ENCODE results near the gene KLF2. TPM values are rescaled to one million over a fixed set of nuclear protein-coding genes. Genes with fewer than 3 reads are reported as not detected.

KLF2 gene
- total and polyA plus RNA-seq, 10 of the 15 experiments (the other 5 are each of a cell fraction or from before 2014, with no cell fraction given) = 0.16 to 13.7 (median 1.0) TPM

DNA sequence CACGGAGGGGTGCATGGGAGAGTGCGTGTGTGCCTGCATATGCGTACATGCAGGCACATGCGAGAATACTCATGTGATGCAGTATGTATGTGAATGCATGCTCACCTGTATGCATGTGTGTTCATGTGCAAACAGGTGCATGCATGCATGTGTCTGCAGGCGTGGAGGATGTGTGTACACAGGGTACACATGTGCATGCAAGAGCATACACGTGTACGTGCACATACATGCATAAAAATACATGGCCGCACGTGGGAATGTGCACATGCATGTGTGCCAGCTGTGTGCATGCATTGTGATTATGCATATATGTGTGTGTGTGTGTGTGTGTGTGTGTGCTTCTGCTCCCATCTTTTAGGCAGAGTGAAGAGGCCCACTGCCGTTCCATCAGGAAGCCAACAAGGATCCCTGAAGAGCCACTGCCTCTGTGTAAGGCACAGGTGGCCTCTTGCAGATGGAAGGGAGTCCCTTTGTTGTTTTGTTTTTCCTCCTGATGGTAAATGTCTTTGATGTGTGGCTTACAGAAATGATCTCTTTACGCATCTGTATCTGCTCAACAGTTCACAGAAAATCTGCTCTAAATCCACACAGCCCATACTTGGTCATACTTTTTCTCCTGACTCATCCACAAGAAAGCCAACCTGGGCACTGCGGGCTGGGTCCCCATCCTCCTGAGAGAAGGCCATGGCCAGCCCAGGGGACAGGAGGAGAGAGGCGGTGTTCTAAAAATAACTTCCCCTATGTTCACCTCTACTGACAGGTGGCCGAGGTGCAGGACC lies 50.7 kb downstream of the KLF2 start:
- DNase-seq (ENCODE audit: low read depth, low spot score) (no peak), ATAC-seq (no peak), FAIRE-seq (no peak)
- TF ChIP-seq CHD1 (IDR thresholded peaks at IDR 0.05; ENCODE audit: low read depth, low read length) (no peak), NRF1 (conservative IDR thresholded peaks at IDR 0.05; ENCODE audit: low read depth, low read length) (no peak), ZNF592 (IDR thresholded peaks at IDR 0.05) (no peak), SMAD5 (IDR thresholded peaks at IDR 0.05; ENCODE audit: low read depth) (no peak), PAX5 (IDR thresholded peaks at IDR 0.05; ENCODE audit: borderline replicate concordance, low read depth, low read length) (no peak), PKNOX1 (IDR thresholded peaks at IDR 0.05) (no peak), KLF5 (IDR thresholded peaks at IDR 0.05; ENCODE audit: partially characterized antibody) (no peak), ZBTB40 (IDR thresholded peaks at IDR 0.05; ENCODE audit: borderline replicate concordance) (no peak), TAF1 (IDR thresholded peaks at IDR 0.05; ENCODE audit: borderline replicate concordance, low read depth, low read length) (no peak), KAT2A (conservative IDR thresholded peaks at IDR 0.05; ENCODE audit: control insufficient read depth, low read depth, low read length) (no peak)
- TF ChIP-seq, protein P1, sequence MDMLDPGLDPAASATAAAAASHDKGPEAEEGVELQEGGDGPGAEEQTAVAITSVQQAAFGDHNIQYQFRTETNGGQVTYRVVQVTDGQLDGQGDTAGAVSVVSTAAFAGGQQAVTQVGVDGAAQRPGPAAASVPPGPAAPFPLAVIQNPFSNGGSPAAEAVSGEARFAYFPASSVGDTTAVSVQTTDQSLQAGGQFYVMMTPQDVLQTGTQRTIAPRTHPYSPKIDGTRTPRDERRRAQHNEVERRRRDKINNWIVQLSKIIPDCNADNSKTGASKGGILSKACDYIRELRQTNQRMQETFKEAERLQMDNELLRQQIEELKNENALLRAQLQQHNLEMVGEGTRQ (IDR thresholded peaks at IDR 0.05; ENCODE audit: borderline replicate concordance, low read depth, low read length) = no peak
- TF ChIP-seq, protein P2, sequence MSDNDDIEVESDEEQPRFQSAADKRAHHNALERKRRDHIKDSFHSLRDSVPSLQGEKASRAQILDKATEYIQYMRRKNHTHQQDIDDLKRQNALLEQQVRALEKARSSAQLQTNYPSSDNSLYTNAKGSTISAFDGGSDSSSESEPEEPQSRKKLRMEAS (IDR thresholded peaks at IDR 0.05; ENCODE audit: low read depth, low read length) = no peak
- H3K36me3 ChIP-seq (ENCODE audit: control insufficient read depth in 2 of 2, insufficient read depth in 2 of 2, low read length in 1 of 2) = peaks cover 19 to 21% of the 10 kb centered on the region in 2 experiments; a peak in 3 of 4 replicates
- H3K9me3 ChIP-seq (replicated peaks; ENCODE audit: control insufficient read depth, insufficient read depth, low read length) = no peaks in the 10 kb centered on the region
- ChIA-PET POLR2A (interaction anchor here (0.6 kb wide), 1 partner anchor 75 kb away, joined by 4 read pairs; no protein-coding TSS in a partner anchor), RAD21 (ENCODE audit: unreplicated experiment) (no interaction called here), CTCF (interaction anchor here (1.0 to 2.9 kb wide), 4 partner anchors 11 to 746 kb away, joined by 3 to 12 read pairs (median 6); no protein-coding TSS in a partner anchor), SMC1A (ENCODE audit: uncharacterized antibody, unreplicated experiment) (interaction anchor here (1.2 kb wide), 1 partner anchor 129 kb away, joined by 7 read pairs; no protein-coding TSS in a partner anchor)
- peaks cover 32% of the 10 kb centered on the region for H3K4me1 ChIP-seq (ENCODE audit: control insufficient read depth, insufficient read depth, low read length)
- H3K4me3 ChIP-seq = no peak overlapping the region
- in situ Hi-C loops (cut with MboI) (loop anchor here (25.0 kb wide), 1 partner anchor 738 kb away; the partner anchor contains the start of gene CYP4F3), intact Hi-C loops (cut with micrococcal nuclease; ENCODE audit: unreplicated experiment) (no loop called here)
- no peak overlapping the region for H3K27ac ChIP-seq (ENCODE audit: control insufficient read depth, insufficient read depth)
- H3K79me2 ChIP-seq (ENCODE audit: control insufficient read depth, insufficient read depth, low read length) = no peaks in the 10 kb centered on the region
- no TSS peak for BruUV-seq (replicated peaks)
- H3K9ac ChIP-seq (ENCODE audit: control insufficient read depth, insufficient read depth, low read length) = no peak overlapping the region
- 97% methylated on average over 14 of the region's 14 CpGs for WGBS (ENCODE audit: insufficient coverage, insufficient replicate concordance, low lambda C conversion rate, missing lambda C conversion rate)
- H4K20me1 ChIP-seq (ENCODE audit: control insufficient read depth, insufficient read depth) = 0 out of 2 replicates have a peak, but pooled peaks cover 3% of the 10 kb centered on the region
- no peak overlapping the region for H2AFZ ChIP-seq (ENCODE audit: control insufficient read depth, low read depth, low read length)
- no peak overlapping the region for H3K4me2 ChIP-seq (ENCODE audit: control insufficient read depth, insufficient read depth)
- no peaks in the 10 kb centered on the region for H3K27me3 ChIP-seq (replicated peaks in 1 of 2; ENCODE audit: control insufficient read depth in 2 of 2, insufficient read depth in 2 of 2, low read length in 1 of 2)
